ENCODE data around the gene MBOAT1.
"Not testable (repeated sequence)": the region's sequence is repeated elsewhere in the genome, so short reads cannot be mapped to it uniquely, and the experiment has no call there.

Gene MBOAT1

GRCh38 chr6:20212392-20213111 is at the start of gene MBOAT1:
Gene MBOAT1, minus strand, starts transcription at chr6:20212469. Its CDS starts 235 bp downstream, at chr6:20212234.
- peak; percentile 67 to 78 for DNase-seq

DNA sequence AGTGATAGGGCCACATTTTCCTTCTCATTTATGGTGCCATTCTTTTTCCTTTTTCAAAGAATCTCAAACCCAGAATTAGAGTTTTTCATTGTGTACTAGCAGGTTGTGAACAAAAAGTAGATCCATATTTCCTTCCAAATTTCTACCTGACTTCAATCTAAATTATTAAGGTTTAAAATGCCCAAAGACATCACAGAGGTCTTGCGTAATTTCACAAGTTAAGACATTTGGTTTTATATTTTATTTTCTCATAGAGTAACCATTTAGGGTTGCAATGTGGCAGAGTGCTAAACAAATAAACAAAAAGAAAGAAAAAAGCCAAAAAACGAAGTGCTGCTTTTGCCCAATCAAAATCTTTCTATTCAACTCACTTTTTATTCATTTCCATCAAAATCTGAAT is 49.4 kb upstream of the MBOAT1 start:
- DNase-seq = no peak

GRCh38 chr6:20260360-20260759 is 48.1 kb upstream of the MBOAT1 start:
- DNase-seq = no peak

- DNase-seq = no peak
Measured at GRCh38 chr6:20259316-20260049, 47.2 kb upstream of the MBOAT1 start.

- no peak for DNase-seq
Measured at GRCh38 chr6:20255428-20255827, 43.2 kb upstream of the MBOAT1 start.

- DNase-seq = no peak
Measured at GRCh38 chr6:20254295-20254694, 42.0 kb upstream of the MBOAT1 start.

GRCh38 chr6:20253021-20253420 is 40.8 kb upstream of the MBOAT1 start:
- DNase-seq = no peak

DNA sequence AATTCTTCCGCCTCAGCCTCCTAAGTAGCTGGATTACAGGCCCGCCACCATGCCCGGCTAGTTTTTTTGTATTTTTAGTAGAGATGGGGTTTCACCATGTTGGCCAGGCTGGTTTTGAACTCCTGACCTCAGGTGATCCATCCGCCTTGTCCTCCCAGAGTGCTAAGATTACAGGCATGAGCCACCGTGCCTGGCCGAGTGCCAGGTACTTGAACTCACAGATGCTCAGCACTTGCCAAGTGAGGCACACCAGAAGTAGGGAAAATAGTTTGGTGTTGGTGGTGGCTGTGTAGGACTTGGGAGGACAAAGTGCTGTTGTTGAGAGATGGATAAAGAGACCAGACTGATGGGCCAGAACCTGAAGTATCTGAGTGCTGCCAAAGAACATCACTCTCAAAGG is 40.0 kb upstream of the MBOAT1 start:
- DNase-seq = no peak

- DNase-seq = no peak
Measured at GRCh38 chr6:20251525-20251924, 39.3 kb upstream of the MBOAT1 start.

- DNase-seq = no peak
Measured at GRCh38 chr6:20246125-20246524, 33.9 kb upstream of the MBOAT1 start.

DNA sequence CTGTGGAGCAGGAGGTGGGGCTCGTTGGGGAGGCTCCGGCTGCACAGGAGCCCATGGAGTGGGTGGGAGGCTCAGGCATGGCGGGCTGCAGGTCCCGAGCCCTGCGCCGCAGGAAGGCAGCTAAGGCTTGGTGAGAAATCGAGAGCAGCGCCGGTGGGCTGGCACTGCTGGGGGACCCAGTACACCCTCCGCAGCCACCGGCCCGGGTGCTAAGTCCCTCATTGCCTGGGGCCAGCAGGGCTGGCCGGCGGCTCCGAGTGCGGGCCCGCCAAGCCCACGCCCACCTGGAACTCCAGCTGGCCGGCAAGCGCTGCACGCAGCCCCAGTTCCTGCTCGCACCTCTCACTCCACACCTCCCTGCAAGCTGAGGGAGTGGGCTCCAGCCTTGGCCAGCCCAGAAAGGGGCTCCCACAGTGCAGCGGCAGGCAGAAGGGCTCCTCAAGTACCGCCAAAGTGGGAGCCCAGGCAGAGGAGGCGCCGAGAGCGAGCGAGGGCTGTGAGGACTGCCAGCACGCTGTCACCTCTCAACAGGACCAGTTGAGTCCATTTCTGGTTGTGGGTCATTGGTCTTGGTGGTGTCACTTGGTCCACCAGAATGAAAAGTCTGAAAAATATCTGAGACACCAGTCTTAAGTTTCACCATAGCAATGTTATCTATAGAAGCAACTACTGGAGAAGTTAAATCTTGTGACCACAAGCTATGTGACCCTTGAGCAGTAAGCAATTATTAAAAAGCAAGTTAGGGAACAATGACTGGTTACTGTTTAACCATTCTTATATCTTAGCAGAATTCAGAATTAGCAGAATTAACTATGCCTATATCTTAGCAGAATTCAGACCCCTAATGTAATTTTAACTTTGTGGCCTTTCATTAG is 32.8 kb upstream of the MBOAT1 start:
- not testable (repeated sequence) for DNase-seq

DNA sequence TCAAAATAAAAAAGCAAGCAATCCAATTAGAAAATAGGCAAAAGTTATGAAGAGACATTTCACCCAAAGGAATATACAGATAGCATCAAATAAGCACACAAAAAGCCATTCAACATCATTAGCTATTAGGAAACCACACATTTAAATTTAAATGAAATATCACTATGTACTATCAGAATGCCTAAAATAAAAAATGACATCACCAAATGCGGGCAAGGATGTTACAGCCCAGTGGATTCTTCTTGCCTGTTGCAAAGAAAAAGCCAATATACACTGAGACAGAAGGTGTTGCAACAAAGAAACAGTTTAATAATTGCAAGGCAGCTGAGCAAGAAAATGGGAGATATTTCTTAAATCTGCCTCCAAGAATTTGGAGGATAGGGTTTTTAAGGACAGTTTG is 31.0 kb upstream of the MBOAT1 start:
- no peak for DNase-seq

- DNase-seq = no peak
Measured at GRCh38 chr6:20242397-20242796, 30.1 kb upstream of the MBOAT1 start.

GRCh38 chr6:20241102-20241501 is 28.8 kb upstream of the MBOAT1 start:
- no peak for DNase-seq

GRCh38 chr6:20238688-20239587 is 26.7 kb upstream of the MBOAT1 start:
- no peak for DNase-seq

DNA sequence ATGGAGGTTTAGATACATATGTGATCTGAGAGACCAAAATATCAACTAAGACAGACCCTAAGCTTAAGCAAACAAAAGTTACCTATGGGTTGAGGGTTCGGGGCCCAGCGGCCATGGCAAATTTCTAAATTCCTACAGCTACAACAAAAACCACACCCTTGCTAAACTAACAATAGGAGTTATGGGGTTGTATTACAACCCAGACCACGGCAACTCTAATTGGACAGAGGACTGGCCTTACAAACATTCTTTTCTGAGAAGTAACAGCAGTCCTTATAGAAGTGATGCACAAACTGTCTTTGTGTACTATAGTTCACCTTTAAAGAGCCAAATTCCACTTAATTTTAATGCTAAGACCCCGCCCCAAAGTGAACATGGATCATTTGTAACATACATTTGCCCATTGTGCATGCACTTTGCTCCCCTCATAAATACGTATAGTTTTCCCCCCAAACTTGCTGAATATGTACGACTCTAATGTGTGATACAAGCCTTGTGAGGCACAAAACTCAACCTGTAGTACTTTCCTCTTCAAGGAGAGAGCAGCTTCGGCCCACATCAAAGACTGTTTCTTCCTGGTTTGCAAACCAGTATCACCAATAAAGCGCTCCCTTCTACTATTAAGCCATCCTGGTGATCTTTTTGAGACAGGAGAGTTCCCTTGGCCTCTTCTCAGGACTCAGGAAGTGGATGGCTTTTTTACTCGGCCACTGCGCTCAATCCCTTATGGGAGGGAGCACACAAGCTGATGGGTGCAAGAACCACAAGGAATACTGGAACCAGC is 25.6 kb upstream of the MBOAT1 start:
- DNase-seq = no peak

DNA sequence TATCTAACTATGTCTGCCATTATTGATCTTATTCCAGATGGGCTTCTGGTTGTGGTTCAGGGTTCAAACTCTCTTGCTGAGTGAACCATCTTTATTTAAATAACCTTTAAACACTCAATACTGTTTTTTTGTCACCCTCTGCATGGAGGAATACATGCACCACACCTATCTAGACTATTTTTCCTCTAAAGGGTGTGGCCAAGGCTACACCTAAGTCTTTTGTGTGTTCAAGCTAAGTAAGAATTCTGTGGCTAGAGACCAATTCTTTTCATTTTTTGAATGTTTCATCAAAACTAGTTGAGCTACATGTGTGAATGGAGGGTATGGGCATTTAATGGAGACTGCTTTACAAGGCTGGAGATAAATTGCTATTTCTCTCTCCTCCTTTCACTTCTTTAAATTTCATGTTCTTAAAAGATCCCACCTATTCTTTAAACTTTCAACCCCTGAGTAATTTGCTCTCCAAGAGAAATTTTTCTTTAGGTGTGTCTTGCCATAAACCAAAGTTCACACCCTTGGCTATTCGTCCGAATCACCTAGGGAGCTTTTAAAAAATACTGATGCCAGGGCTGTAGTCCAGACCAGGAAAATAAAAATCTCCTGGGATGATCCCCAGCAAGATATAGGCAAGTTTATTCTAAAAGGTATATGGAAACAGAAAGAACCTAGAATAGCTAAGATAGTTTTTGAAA is 24.8 kb upstream of the MBOAT1 start:
- DNase-seq = no peak

- DNase-seq = no peak
Measured at GRCh38 chr6:20236344-20236743, 24.1 kb upstream of the MBOAT1 start.

- DNase-seq = no peak
Measured at GRCh38 chr6:20235041-20235440, 22.8 kb upstream of the MBOAT1 start.

GRCh38 chr6:20234136-20234535 is 21.9 kb upstream of the MBOAT1 start:
- no peak for DNase-seq

All from stimulated activated CD4-positive, alpha-beta T cell treated with anti-CD3 and anti-CD28 coated beads, Interleukin-2, amount 100 ng/mL, for 24 hours (primary cell).